ENCODE data around the gene PIM3. TPM values are rescaled to one million over a fixed set of nuclear protein-coding genes. Genes with fewer than 3 reads are reported as not detected.
A peak's percentile ranks its signal among the peaks of the same experiment; 100 is the strongest.

Gene PIM3
- polyA plus RNA-seq, 4 donors = 35.7 to 72.2 (median 45.9) TPM

GRCh38 chr22:49999946-50000586 lies 39.5 kb downstream of the PIM3 start:
- no peak for DNase-seq
- 38 to 56% (median 46%) methylated on average over 40 to 41 of the region's 41 CpGs for WGBS, 3 donors
- no peak for FAIRE-seq
- H3K4me3 ChIP-seq (ENCODE audit: low read depth in 1 of 3, low read length in 3 of 3) = peak overlapping the region in 2 of 3 donors; percentile 21 to 54
- no peaks in the 10 kb centered on the region for H3K9me3 ChIP-seq (ENCODE audit: control insufficient read depth in 2 of 2, insufficient read depth in 1 of 2, low read depth in 1 of 2, low read length in 1 of 2)
- H3K27ac ChIP-seq (ENCODE audit: low read depth in 1 of 3, low read length in 2 of 3) = no peak overlapping the region
- H3K4me1 ChIP-seq (ENCODE audit: control insufficient read depth in 3 of 3, insufficient read depth in 2 of 3, low read depth in 1 of 3, low read length in 2 of 3) = peaks cover 0 to 21% (median 10%) of the 10 kb centered on the region in 3 donors
- H3K36me3 ChIP-seq (ENCODE audit: control insufficient read depth in 3 of 3, insufficient read depth in 2 of 3, low read depth in 1 of 3, low read length in 3 of 3) = no peaks in the 10 kb centered on the region
- H3K27me3 ChIP-seq (ENCODE audit: control insufficient read depth in 3 of 3, insufficient read depth in 3 of 3, low read length in 3 of 3) = peaks cover 0 to 7% (median 0%) of the 10 kb centered on the region in 3 donors

- no peak for FAIRE-seq
- 80 to 87% (median 82%) methylated on average over 28 to 32 of the region's 32 CpGs for WGBS, 3 donors
- peaks cover under 1 to 16% (median 4%) of the 10 kb centered on the region in 3 donors for H3K4me1 ChIP-seq (ENCODE audit: control insufficient read depth in 3 of 3, insufficient read depth in 2 of 3, low read depth in 1 of 3, low read length in 2 of 3)
Observed at GRCh38 chr22:50000587-50001387, 40.2 kb downstream of the PIM3 start.

DNA sequence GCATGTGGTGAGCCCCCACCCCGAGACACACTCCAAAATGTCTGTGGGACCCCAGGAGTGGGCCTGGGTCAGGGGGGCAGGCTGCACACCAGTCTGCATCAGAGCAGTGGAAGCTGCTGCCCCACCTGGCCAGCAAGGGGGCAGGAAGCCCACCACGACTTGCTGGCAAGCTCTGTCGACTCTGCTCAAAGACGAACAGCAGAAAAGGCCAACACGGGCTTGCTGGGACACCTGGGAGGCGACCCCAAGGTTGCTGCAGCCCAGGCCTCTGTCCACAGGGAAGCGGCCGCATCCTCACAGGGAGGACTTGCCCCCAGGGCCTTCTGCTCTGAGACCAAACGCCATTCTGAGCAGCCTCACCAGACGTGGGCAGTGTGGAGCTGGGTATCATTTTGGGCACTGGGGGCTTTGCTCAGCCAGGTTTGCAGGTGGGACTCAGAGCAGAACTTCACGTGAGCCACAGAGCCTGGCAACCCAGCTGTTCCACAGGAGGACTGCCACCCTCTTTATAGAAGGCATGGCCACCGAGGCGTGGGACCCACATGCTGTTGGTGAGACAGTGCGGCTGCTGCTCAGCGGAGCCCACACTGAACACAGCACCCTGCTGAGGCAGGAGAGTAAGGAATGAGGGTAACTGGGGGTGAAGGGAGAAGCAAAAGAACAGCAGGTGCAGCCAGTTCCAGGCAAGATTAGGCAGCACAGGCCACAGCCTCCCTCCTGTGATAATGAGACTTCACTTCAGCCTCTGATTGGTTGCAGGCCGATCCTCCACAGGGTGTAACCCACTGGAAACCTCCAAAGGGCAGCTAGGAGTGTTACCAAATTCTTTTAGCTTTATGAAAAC lies 41.0 kb downstream of the PIM3 start:
- no peak for DNase-seq

More at GRCh38 chr22:50000587-50001387, 40.2 kb downstream of the PIM3 start:
- Histone ChIP-seq H3K27ac (ENCODE audit: low read depth in 1 of 3, low read length in 2 of 3) (no peak overlapping the region), H3K27me3 (ENCODE audit: control insufficient read depth in 3 of 3, insufficient read depth in 3 of 3, low read length in 3 of 3) (peaks cover 0 to 7% (median 0%) of the 10 kb centered on the region in 3 donors), H3K36me3 (ENCODE audit: control insufficient read depth in 3 of 3, insufficient read depth in 2 of 3, low read depth in 1 of 3, low read length in 3 of 3) (no peaks in the 10 kb centered on the region), H3K4me3 (ENCODE audit: low read depth in 1 of 3, low read length in 3 of 3) (no peak overlapping the region), H3K9me3 (ENCODE audit: control insufficient read depth in 2 of 2, insufficient read depth in 1 of 2, low read depth in 1 of 2, low read length in 1 of 2) (no peaks in the 10 kb centered on the region)
- DNase-seq = no peak

DNA sequence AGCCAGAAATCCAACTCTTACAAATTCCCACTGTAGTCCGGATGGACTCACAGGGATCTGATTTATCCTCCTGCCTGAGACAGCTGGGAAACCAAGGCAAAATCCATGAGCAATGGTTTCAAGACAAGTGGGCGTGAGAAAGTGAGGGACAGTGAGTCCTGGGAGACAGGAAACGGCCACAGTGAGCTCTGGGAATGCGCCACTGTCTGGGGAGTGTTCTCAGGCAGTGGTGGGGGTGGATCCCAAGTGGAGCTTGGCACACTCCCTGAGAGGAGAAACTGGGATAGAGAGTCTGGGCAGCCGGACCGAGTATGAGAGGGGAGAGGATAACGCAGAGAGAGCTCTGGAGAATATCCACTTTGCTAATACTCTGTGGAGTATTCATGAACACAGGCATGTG lies 42.2 kb downstream of the PIM3 start:
- Histone ChIP-seq H3K27ac (ENCODE audit: low read depth in 1 of 3, low read length in 2 of 3) (no peak overlapping the region), H3K4me1 (ENCODE audit: control insufficient read depth in 3 of 3, insufficient read depth in 2 of 3, low read depth in 1 of 3, low read length in 2 of 3) (peaks cover 2 to 12% (median 2%) of the 10 kb centered on the region in 3 donors), H3K4me3 (ENCODE audit: low read depth in 1 of 3, low read length in 3 of 3) (no peak overlapping the region), H3K27me3 (ENCODE audit: control insufficient read depth in 3 of 3, insufficient read depth in 3 of 3, low read length in 3 of 3) (peaks cover 0 to 7% (median 0%) of the 10 kb centered on the region in 3 donors), H3K36me3 (ENCODE audit: control insufficient read depth in 3 of 3, insufficient read depth in 2 of 3, low read depth in 1 of 3, low read length in 3 of 3) (no peaks in the 10 kb centered on the region), H3K9me3 (ENCODE audit: control insufficient read depth in 2 of 2, insufficient read depth in 1 of 2, low read depth in 1 of 2, low read length in 1 of 2) (no peaks in the 10 kb centered on the region)
- FAIRE-seq = no peak
- DNase-seq = no peak
- 63 to 76% (median 68%) methylated on average over 7 of the region's 7 CpGs for WGBS, 3 donors

More for the DNA sequence above, 41.0 kb downstream of the PIM3 start:
- Histone ChIP-seq H3K4me1 (ENCODE audit: control insufficient read depth in 3 of 3, insufficient read depth in 2 of 3, low read depth in 1 of 3, low read length in 2 of 3) (peaks cover 2 to 16% (median 5%) of the 10 kb centered on the region in 3 donors), H3K36me3 (ENCODE audit: control insufficient read depth in 3 of 3, insufficient read depth in 2 of 3, low read depth in 1 of 3, low read length in 3 of 3) (no peaks in the 10 kb centered on the region), H3K27ac (ENCODE audit: low read depth in 1 of 3, low read length in 2 of 3) (no peak overlapping the region), H3K27me3 (ENCODE audit: control insufficient read depth in 3 of 3, insufficient read depth in 3 of 3, low read length in 3 of 3) (peaks cover 0 to 7% (median 0%) of the 10 kb centered on the region in 3 donors), H3K4me3 (ENCODE audit: low read depth in 1 of 3, low read length in 3 of 3) (no peak overlapping the region), H3K9me3 (ENCODE audit: control insufficient read depth in 2 of 2, insufficient read depth in 1 of 2, low read depth in 1 of 2, low read length in 1 of 2) (no peaks in the 10 kb centered on the region)
- 62 to 74% (median 64%) methylated on average over 14 to 16 of the region's 16 CpGs for WGBS, 3 donors
- no peak for FAIRE-seq

- Histone ChIP-seq H3K9me3 (ENCODE audit: control insufficient read depth in 2 of 2, insufficient read depth in 1 of 2, low read depth in 1 of 2, low read length in 1 of 2) (no peaks in the 10 kb centered on the region), H3K27ac (ENCODE audit: low read depth in 1 of 3, low read length in 2 of 3) (no peak overlapping the region), H3K27me3 (ENCODE audit: control insufficient read depth in 3 of 3, insufficient read depth in 3 of 3, low read length in 3 of 3) (peaks cover 0 to 8% (median 1%) of the 10 kb centered on the region in 3 donors), H3K4me3 (ENCODE audit: low read depth in 1 of 3, low read length in 3 of 3) (no peak overlapping the region), H3K4me1 (ENCODE audit: control insufficient read depth in 3 of 3, insufficient read depth in 2 of 3, low read depth in 1 of 3, low read length in 2 of 3) (peaks cover 2 to 9% (median 2%) of the 10 kb centered on the region in 3 donors), H3K36me3 (ENCODE audit: control insufficient read depth in 3 of 3, insufficient read depth in 2 of 3, low read depth in 1 of 3, low read length in 3 of 3) (no peaks in the 10 kb centered on the region)
- WGBS, 3 donors = 55 to 72% (median 67%) methylated on average over 4 of the region's 4 CpGs
- no peak for DNase-seq
- no peak for FAIRE-seq
Observed at GRCh38 chr22:50004918-50005317, 44.3 kb downstream of the PIM3 start.

- H3K27ac ChIP-seq (ENCODE audit: low read depth in 1 of 3, low read length in 2 of 3) = peak overlapping the region in 2 of 3 donors; percentile 52 to 69
- FAIRE-seq (peak; percentile 83), DNase-seq (peak; percentile 85 to 97)
- no peaks in the 10 kb centered on the region for H3K36me3 ChIP-seq (ENCODE audit: control insufficient read depth in 3 of 3, insufficient read depth in 2 of 3, low read depth in 1 of 3, low read length in 3 of 3)
- peaks cover 5 to 23% (median 6%) of the 10 kb centered on the region in 3 donors for H3K27me3 ChIP-seq (ENCODE audit: control insufficient read depth in 3 of 3, insufficient read depth in 3 of 3, low read length in 3 of 3)
- no peaks in the 10 kb centered on the region for H3K9me3 ChIP-seq (ENCODE audit: control insufficient read depth in 2 of 2, insufficient read depth in 1 of 2, low read depth in 1 of 2, low read length in 1 of 2)
- H3K4me1 ChIP-seq (ENCODE audit: control insufficient read depth in 3 of 3, insufficient read depth in 2 of 3, low read depth in 1 of 3, low read length in 2 of 3) = peaks cover 2 to 12% (median 2%) of the 10 kb centered on the region in 3 donors
- WGBS, 3 donors = 24 to 65% (median 41%) methylated on average over 3 of the region's 3 CpGs
- H3K4me3 ChIP-seq (ENCODE audit: low read depth in 1 of 3, low read length in 3 of 3) = no peak overlapping the region
Observed at GRCh38 chr22:50007057-50007511, 46.5 kb downstream of the PIM3 start.

DNA sequence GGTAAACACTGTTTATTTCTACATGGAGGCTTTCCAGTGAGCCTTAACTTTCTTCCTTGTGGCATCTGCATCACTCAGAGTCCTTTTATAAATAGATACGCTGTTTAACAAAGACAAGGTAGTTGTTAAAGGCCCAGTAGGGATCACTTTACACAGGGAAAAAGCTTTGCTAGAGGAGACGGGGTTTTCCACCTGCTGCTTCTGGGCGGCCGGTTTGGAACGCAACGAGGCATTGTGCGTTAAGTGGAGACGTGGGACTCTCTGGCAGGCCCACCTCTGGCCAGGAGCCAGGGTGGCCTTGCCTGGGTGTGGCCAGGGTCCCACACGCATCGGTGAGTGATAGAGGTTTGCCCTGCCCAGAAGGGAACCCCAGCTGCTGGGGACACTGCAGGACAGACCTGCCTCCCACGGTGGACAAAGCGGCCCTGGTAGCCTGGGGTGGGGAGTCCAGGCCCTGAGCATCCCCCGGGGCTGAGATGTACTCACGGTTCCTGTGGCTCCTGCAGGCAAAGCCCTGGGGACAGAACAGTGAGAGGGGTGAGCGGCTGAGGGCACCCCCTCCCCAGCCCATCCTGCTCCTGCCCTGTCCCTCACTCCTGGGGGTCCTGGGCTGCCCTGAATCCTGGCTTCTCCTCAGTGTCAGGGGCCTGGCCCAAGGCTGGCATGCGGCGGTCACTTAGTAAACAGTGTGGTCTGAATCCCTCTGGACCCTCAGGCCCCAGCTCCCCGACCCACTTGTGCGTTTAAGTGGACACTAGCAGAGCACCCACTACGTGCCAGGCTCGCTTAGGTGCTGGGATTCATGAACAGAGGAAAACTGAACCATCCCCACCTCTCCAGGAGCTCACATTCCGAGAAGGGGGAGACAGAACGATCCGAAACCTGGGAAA lies 47.8 kb downstream of the PIM3 start:
- no peaks in the 10 kb centered on the region for H3K9me3 ChIP-seq (ENCODE audit: control insufficient read depth in 2 of 2, insufficient read depth in 1 of 2, low read depth in 1 of 2, low read length in 1 of 2)
- no peak for DNase-seq
- WGBS, 3 donors = 56 to 74% (median 66%) methylated on average over 24 of the region's 24 CpGs
- H3K4me1 ChIP-seq (ENCODE audit: control insufficient read depth in 3 of 3, insufficient read depth in 2 of 3, low read depth in 1 of 3, low read length in 2 of 3) = peaks cover 2 to 12% (median 2%) of the 10 kb centered on the region in 3 donors
- FAIRE-seq = no peak
- H3K4me3 ChIP-seq (ENCODE audit: low read depth in 1 of 3, low read length in 3 of 3) = no peak overlapping the region
- H3K27ac ChIP-seq (ENCODE audit: low read depth in 1 of 3, low read length in 2 of 3) = peak overlapping the region in 1 of 3 donors; percentile 27
- H3K36me3 ChIP-seq (ENCODE audit: control insufficient read depth in 3 of 3, insufficient read depth in 2 of 3, low read depth in 1 of 3, low read length in 3 of 3) = no peaks in the 10 kb centered on the region
- H3K27me3 ChIP-seq (ENCODE audit: control insufficient read depth in 3 of 3, insufficient read depth in 3 of 3, low read length in 3 of 3) = peaks cover 5 to 36% (median 14%) of the 10 kb centered on the region in 3 donors

All from small intestine (tissue), 7 donors.